IMR-90 (cell line): ENCODE results near the gene TEPSIN. TPM values are rescaled to one million over a fixed set of nuclear protein-coding genes. Genes with fewer than 3 reads are reported as not detected.

Experiments
- ATAC-seq: fragments of 200-7000 bp; cut with Tn5 transposase; 2 replicates; pipeline ENCODE4 v1.9.1; 2020; ENCODE audit warnings: low read depth, mild to moderate bottlenecking, moderate library complexity
- BruUV-seq: library from RNA; stranded (reverse); fragments of 400-500 nt; replicated peaks from 2 replicates; lab custom pipeline; 2021; lab: Mats Ljungman, UMichigan
- CTCF ChIA-PET: fragments of 300-600 bp; formaldehyde crosslinking; extraction: SDS; loops from one replicate; lab custom pipeline; 2021; ENCODE audit warnings: antibody characterized with exemption; lab: Yijun Ruan, JAX
- POLR2A ChIA-PET: fragments of 300-600 bp; sonication (Branson Sonifier 250); formaldehyde crosslinking; loops from one replicate; lab custom pipeline; 2022; ENCODE audit warnings: antibody characterized with exemption; ENCODE audit not compliant: unreplicated experiment; lab: Charles Lee
- DNase-seq: peaks from one replicate; pipeline ENCODE4 v3.0.0; 2013
- H2AFZ ChIP-seq: replicated peaks from 2 replicates; pipeline ENCODE3; 2013; ENCODE audit warnings: low read length, mild to moderate bottlenecking; ENCODE audit not compliant: poor library complexity
- H2AK5ac ChIP-seq: 2 replicates; pipeline ENCODE4 v1.6.1; 2013; ENCODE audit warnings: low read depth, low read length, inconsistent platforms
- H2AK9ac ChIP-seq: replicated peaks from 2 replicates; pipeline ENCODE3; 2013; ENCODE audit warnings: mild to moderate bottlenecking, low read depth, low read length, moderate library complexity; ENCODE audit not compliant: poor library complexity
- H2BK120ac ChIP-seq: 2 replicates; pipeline ENCODE4 v1.6.1; 2013; ENCODE audit warnings: low read depth, low read length, inconsistent platforms
- H2BK15ac ChIP-seq: 3 replicates; pipeline ENCODE4 v1.6.1; 2013; ENCODE audit warnings: low read depth, low read length, inconsistent platforms
- H2BK20ac ChIP-seq: 2 replicates; pipeline ENCODE4 v1.6.1; 2013; ENCODE audit warnings: low read depth, mild to moderate bottlenecking, inconsistent platforms, low read length, moderate library complexity
- H2BK5ac ChIP-seq: 2 replicates; pipeline ENCODE4 v1.6.1; 2013; ENCODE audit warnings: mild to moderate bottlenecking, low read depth, low read length, inconsistent platforms; ENCODE audit not compliant: poor library complexity, severe bottlenecking
- H3K14ac ChIP-seq: replicated peaks from 2 replicates; pipeline ENCODE4 v1.6.1; 2013; ENCODE audit warnings: low read depth, low read length, inconsistent platforms
- H3K18ac ChIP-seq: 2 replicates; pipeline ENCODE4 v1.6.1; 2013; ENCODE audit warnings: low read depth, low read length, control low read depth
- H3K23ac ChIP-seq: 2 replicates; pipeline ENCODE4 v1.6.1; 2013; ENCODE audit warnings: low read depth, low read length, inconsistent platforms
- H3K27ac ChIP-seq: 2 replicates; pipeline ENCODE4 v1.5.1; 2013; ENCODE audit warnings: mild to moderate bottlenecking, control low read depth, low read length; ENCODE audit not compliant: insufficient read depth
- H3K27me3 ChIP-seq: 2 replicates; pipeline ENCODE4 v1.6.1; 2013; ENCODE audit warnings: low read length; ENCODE audit not compliant: control insufficient read depth, insufficient read depth
- H3K36me3 ChIP-seq: 2 replicates; pipeline ENCODE4 v1.6.1; 2013; ENCODE audit warnings: low read length, mixed read lengths; ENCODE audit not compliant: control insufficient read depth, insufficient read depth
- H3K4ac ChIP-seq: 2 replicates; pipeline ENCODE4 v1.6.1; 2013; ENCODE audit warnings: low read depth, low read length, inconsistent platforms
- H3K4me1 ChIP-seq: 2 replicates; pipeline ENCODE4 v1.6.1; 2013; ENCODE audit warnings: low read length, mixed read lengths; ENCODE audit not compliant: control insufficient read depth, insufficient read depth
- H3K4me2 ChIP-seq: 2 replicates; pipeline ENCODE4 v1.6.1; 2013; ENCODE audit warnings: low read depth, mild to moderate bottlenecking, control low read depth, low read length, moderate library complexity
- H3K4me3 ChIP-seq: 2 replicates; pipeline ENCODE4 v1.5.1; 2013; ENCODE audit warnings: low read depth, mild to moderate bottlenecking, control low read depth, low read length, moderate library complexity; ENCODE audit not compliant: insufficient read depth
- H3K56ac ChIP-seq: 2 replicates; pipeline ENCODE4 v1.6.1; 2013; ENCODE audit warnings: low read length, inconsistent platforms; ENCODE audit not compliant: insufficient read depth; ENCODE audit errors: extremely low read depth
- H3K79me1 ChIP-seq, 2 experiments: 2 replicates each; pipeline ENCODE4 v1.6.1; 2013; ENCODE audit warnings: low read length in 2 of 2, inconsistent platforms in 1 of 2, low read depth in 1 of 2
- H3K9ac ChIP-seq: 2 replicates; pipeline ENCODE4 v1.6.1; 2013; ENCODE audit warnings: low read depth, low read length, control low read depth
- H3K9me1 ChIP-seq: 2 replicates; pipeline ENCODE4 v1.6.1; 2013; ENCODE audit warnings: low read length, inconsistent platforms; ENCODE audit not compliant: insufficient read depth
- H3K9me3 ChIP-seq: 2 replicates; pipeline ENCODE4 v1.6.1; 2013; ENCODE audit warnings: low read length; ENCODE audit not compliant: control insufficient read depth, insufficient read depth
- H4K20me1 ChIP-seq: 2 replicates; pipeline ENCODE4 v1.6.1; 2013; ENCODE audit warnings: low read length, inconsistent platforms; ENCODE audit not compliant: insufficient read depth
- H4K5ac ChIP-seq: 2 replicates; pipeline ENCODE4 v1.6.1; 2013; ENCODE audit warnings: mild to moderate bottlenecking, low read depth, low read length, control low read depth
- H4K8ac ChIP-seq, 2 experiments: 2 replicates each; pipeline ENCODE4 v1.6.1; 2013; ENCODE audit warnings: low read depth in 2 of 2, low read length in 2 of 2, control low read depth in 1 of 2, inconsistent platforms in 1 of 2
- H4K91ac ChIP-seq: 2 replicates; pipeline ENCODE4 v1.6.1; 2013; ENCODE audit warnings: low read depth, low read length, inconsistent platforms; ENCODE audit not compliant: insufficient read depth
- CEBPB ChIP-seq: IDR thresholded peaks from 2 replicates; pipeline ENCODE4 v1.6.1; 2012; ENCODE audit warnings: low read depth, low read length, improper control_type of control experiment
- CHD1 ChIP-seq: IDR thresholded peaks from 2 replicates; pipeline ENCODE4 v1.6.1; 2012; ENCODE audit warnings: low read depth, low read length, improper control_type of control experiment
- MAZ ChIP-seq: IDR thresholded peaks from 2 replicates; pipeline ENCODE4 v1.6.1; 2012; ENCODE audit warnings: low read depth, mild to moderate bottlenecking, low read length, improper control_type of control experiment, moderate library complexity, borderline replicate concordance
- NFE2L2 ChIP-seq: fragments of 150-350 bp; IDR thresholded peaks from 2 replicates; pipeline ENCODE4 v1.6.1; 2016; ENCODE audit warnings: low read depth, mild to moderate bottlenecking, low read length
- RCOR1 ChIP-seq: IDR thresholded peaks from 2 replicates; pipeline ENCODE4 v1.6.1; 2012; ENCODE audit warnings: mild to moderate bottlenecking, low read length, improper control_type of control experiment; ENCODE audit not compliant: insufficient replicate concordance
- RFX5 ChIP-seq: IDR thresholded peaks from 2 replicates; pipeline ENCODE4 v1.8.0; 2012; ENCODE audit warnings: low read depth, mild to moderate bottlenecking, low read length, moderate library complexity
- WGBS, 2 experiments: methylation state at CpG; one replicate each; pipeline versions ENCODE4 v1.1.5 to v1.1.7; 2013; ENCODE audit warnings: missing lambda C conversion rate in 2 of 2; ENCODE audit not compliant: insufficient read length in 1 of 2; ENCODE audit errors: extremely low coverage in 2 of 2; 5-methylcytosine and 5-hydroxymethylcytosine counted together
- dilution Hi-C: fragments of 300-500 bp; cut with HindIII; formaldehyde crosslinking; loops from one replicate; pipeline ENCODE4 v1.14.3; 2018; ENCODE audit warnings: low sequenced_read_pairs; ENCODE audit not compliant: unreplicated experiment
- in situ Hi-C: fragments of 300-500 bp; cut with MboI; formaldehyde crosslinking; loops from 3 replicates; pipeline ENCODE4 v1.14.3; 2019; ENCODE audit warnings: low sequenced_read_pairs, inconsistent platforms, mixed read lengths
- intact Hi-C: fragments of 100-400 bp; cut with micrococcal nuclease; formaldehyde crosslinking; loops from 2 replicates; pipeline ENCODE4 v1.10.0; 2022
- polyA plus RNA-seq, 3 experiments: library from polyadenylated mRNA; depleted of rRNA; stranded (reverse); fragments of >200 nt; gene quantifications; 2 replicates each; pipeline ENCODE4 v1.2.3, GENCODE V29; 2012; ENCODE audit warnings: low replicate concordance in 1 of 3
- total RNA-seq: library from RNA; depleted of rRNA; stranded (reverse); fragments of >200 nt; gene quantifications from 2 replicates; pipeline ENCODE4 v1.2.3, GENCODE V29; 2012

The TEPSIN gene
- total and polyA plus RNA-seq, 2 of the 4 experiments (the other 2 are of a cell fraction), result 3.2 to 28.1 TPM

DNA sequence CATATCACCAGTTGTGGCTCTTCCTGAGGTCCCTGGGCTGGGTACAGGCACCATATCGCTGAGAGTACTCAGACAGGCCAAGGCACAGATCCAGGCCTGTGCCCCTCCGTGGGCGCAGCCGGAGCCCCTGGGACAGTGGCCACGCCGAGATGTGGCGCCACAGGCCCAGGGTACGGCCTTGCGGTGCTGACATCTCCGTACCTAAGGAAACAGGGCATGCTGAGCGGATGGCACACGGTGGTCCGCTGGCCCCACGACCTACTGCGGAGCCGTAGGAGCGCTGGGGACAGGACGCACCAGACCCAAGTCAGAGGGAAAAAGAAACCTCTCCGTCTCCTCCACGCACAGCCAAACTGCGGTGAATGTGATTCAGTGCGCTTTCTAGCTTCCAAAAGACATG lies 26.7 kb upstream of the TEPSIN start:
- POLR2A ChIA-PET, result no interaction called here
- intact Hi-C loops (no loop called here), in situ Hi-C loops (no loop called here)

More for the DNA sequence above, 26.7 kb upstream of the TEPSIN start:
- no peak overlapping the region for H4K5ac ChIP-seq
- no peak overlapping the region for H3K56ac ChIP-seq
- peaks cover 5% of the 10 kb centered on the region; the same call in 1 of the 2 replicates for H3K9me1 ChIP-seq
- peak overlapping the region; percentile 48 for H2AK9ac ChIP-seq
- no peak overlapping the region for H3K4me2 ChIP-seq
- 94% methylated on average over 21 of the region's 22 CpGs; no CpG with 5 or more reads in 1 of the 2 experiments for WGBS, 2 experiments
- H3K14ac ChIP-seq, result no peak overlapping the region
- peaks cover 64% of the 10 kb centered on the region for H3K36me3 ChIP-seq
- H4K91ac ChIP-seq, result no peak overlapping the region
- no peak overlapping the region for H2BK15ac ChIP-seq
- no peak overlapping the region for H3K23ac ChIP-seq
- H2BK120ac ChIP-seq, result no peak overlapping the region
- CTCF ChIA-PET, result no interaction called here
- no peak overlapping the region for H2AFZ ChIP-seq
- H2BK5ac ChIP-seq, result no peak overlapping the region
- H3K9me3 ChIP-seq, result no peaks in the 10 kb centered on the region
- peaks cover 0 to 11% of the 10 kb centered on the region in 2 experiments; a peak in 3 of 4 replicates for H3K79me1 ChIP-seq
- BruUV-seq, result no TSS peak
- H3K18ac ChIP-seq, result no peak overlapping the region
- TF ChIP-seq MAZ, result no peak
- TF ChIP-seq CEBPB, result no peak
- no peak for TF ChIP-seq NFE2L2
- TF ChIP-seq CHD1, result no peak
- TF ChIP-seq RCOR1, result no peak
- TF ChIP-seq RFX5, result no peak
- no peaks in the 10 kb centered on the region for H4K20me1 ChIP-seq
- H3K4ac ChIP-seq, result no peak overlapping the region
- H2BK20ac ChIP-seq, result no peak overlapping the region
- no peak for ATAC-seq
- H3K4me1 ChIP-seq, result no peaks in the 10 kb centered on the region
- dilution Hi-C loops, result no loop called here
- no peak overlapping the region for H2AK5ac ChIP-seq
- no peak overlapping the region for H3K9ac ChIP-seq
- H3K4me3 ChIP-seq, result no peak overlapping the region
- H3K27me3 ChIP-seq, result no peaks in the 10 kb centered on the region
- no peak overlapping the region for H4K8ac ChIP-seq
- no peak for DNase-seq
- H3K27ac ChIP-seq, result no peak overlapping the region
